Measurements from ENCODE around the gene DDX46. TPM values are rescaled to one million over a fixed set of nuclear protein-coding genes. Genes with fewer than 3 reads are reported as not detected.
"Not testable (repeated sequence)": the region's sequence is repeated elsewhere in the genome, so short reads cannot be mapped to it uniquely, and the experiment has no call there.

Gene DDX46
- total and polyA plus RNA-seq, 4 experiments from 2014 or later, result 19.6 to 66.8 (median 42.5) TPM

DNA sequence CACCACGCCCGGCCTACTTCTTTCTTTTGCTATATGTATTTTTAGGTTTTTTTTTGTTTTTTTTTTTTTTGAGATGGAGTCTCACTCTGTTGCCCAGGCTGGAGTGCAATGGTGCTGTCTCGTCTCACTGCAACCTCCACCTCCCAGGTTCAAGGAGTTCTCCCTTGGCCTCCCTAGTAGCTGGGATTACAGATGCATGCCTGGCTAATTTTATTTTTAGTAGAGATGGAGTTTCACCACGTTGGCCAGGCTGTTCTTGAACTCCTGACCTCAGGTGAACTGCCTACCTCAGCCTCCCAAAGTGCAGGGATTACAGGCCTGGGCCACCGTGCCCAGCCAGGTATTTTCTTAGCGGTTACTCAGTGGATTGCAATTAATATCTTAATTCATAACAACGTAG is 63.3 kb downstream of the DDX46 start:
- Mint-ChIP-seq H3K4me3 (no peak overlapping the region), H3K36me3 (peaks cover 46 to 61% of the 10 kb centered on the region in 2 donors), H3K9me3 (no peaks in the 10 kb centered on the region), H3K27ac (no peak overlapping the region), H3K4me1 (no peaks in the 10 kb centered on the region), H3K27me3 (no peaks in the 10 kb centered on the region)
- intact Hi-C loops (cut with micrococcal nuclease), result no loop called here
- ChIA-PET POLR2A (ENCODE audit: partially characterized antibody) (no interaction called here), CTCF (ENCODE audit: partially characterized antibody) (no interaction called here)
- no peak overlapping the region for H3K27ac ChIP-seq (ENCODE audit: low read depth, low read length)
- no peaks in the 10 kb centered on the region for H3K27me3 ChIP-seq (ENCODE audit: insufficient read depth, low read length)
- H3K4me1 ChIP-seq (ENCODE audit: insufficient read depth, low read length), result no peaks in the 10 kb centered on the region
- no peaks in the 10 kb centered on the region for H3K9me3 ChIP-seq (ENCODE audit: control insufficient read depth in 1 of 2, low read length in 2 of 2)
- H3K36me3 ChIP-seq (ENCODE audit: insufficient read depth, low read length), result peaks cover 47% of the 10 kb centered on the region
- no peak overlapping the region for H3K4me3 ChIP-seq (ENCODE audit: low read length in 2 of 2)
- DNase-seq, result no peak

DNA sequence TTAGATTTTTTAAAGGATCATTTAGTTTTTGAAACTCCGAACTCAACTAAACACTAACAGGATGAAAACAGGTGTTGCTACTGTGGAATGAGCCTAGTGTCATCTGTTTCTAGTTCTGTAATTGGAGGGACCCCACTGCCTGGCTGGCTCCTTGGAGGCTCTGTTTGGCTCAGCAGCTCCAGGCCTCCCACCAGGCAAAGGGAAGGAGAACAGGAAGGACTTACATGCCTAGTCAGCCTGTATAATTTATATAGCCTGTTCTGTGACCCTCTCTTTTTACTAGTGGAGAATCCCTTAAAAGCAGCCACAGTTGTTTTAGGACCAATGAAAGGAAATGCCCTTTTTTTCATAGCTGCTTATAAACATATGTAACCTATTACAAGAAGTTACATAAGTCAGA is 66.1 kb downstream of the DDX46 start:
- Histone ChIP-seq H3K27me3 (ENCODE audit: insufficient read depth, low read length) (no peaks in the 10 kb centered on the region), H3K9me3 (ENCODE audit: control insufficient read depth in 1 of 2, low read length in 2 of 2) (no peaks in the 10 kb centered on the region), H3K27ac (ENCODE audit: low read depth, low read length) (no peak overlapping the region), H3K4me3 (ENCODE audit: low read length in 2 of 2) (no peak overlapping the region), H3K36me3 (ENCODE audit: insufficient read depth, low read length) (peaks cover 39% of the 10 kb centered on the region), H3K4me1 (ENCODE audit: insufficient read depth, low read length) (no peaks in the 10 kb centered on the region)
- H3K27ac Mint-ChIP-seq, result no peak overlapping the region
- intact Hi-C loops (cut with micrococcal nuclease), result no loop called here
- peaks cover 46 to 55% of the 10 kb centered on the region in 2 donors for H3K36me3 Mint-ChIP-seq
- H3K27me3 Mint-ChIP-seq, result no peaks in the 10 kb centered on the region
- ChIA-PET CTCF (ENCODE audit: partially characterized antibody) (interaction anchor here (1.2 kb wide), 1 partner anchor 21 kb away, joined by 3 read pairs; the partner anchor contains the start of gene C5orf24), POLR2A (ENCODE audit: partially characterized antibody) (no interaction called here)
- DNase-seq, result no peak
- H3K9me3 Mint-ChIP-seq, result no peaks in the 10 kb centered on the region
- no peak overlapping the region for H3K4me3 Mint-ChIP-seq
- H3K4me1 Mint-ChIP-seq, result no peaks in the 10 kb centered on the region

DNA sequence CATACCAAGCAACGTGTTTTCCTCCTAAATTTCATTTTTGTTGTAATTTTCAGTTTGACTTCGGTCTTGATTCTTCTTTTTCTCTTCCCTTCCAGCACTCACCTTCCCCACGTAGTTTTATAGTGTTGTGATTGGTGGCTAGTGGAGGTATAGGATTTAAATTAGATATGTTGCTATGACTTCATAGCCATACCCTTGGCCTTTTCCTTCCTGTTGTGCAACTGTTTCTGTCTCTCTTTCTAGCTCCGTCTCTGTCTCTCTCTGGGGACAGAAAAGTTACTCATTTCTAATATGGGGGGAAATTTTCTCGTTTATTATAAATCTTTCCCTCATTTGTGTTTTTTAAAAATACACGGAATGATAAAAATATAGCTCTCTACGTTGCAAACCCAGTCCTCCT is 66.6 kb downstream of the DDX46 start:
- H3K27me3 ChIP-seq (ENCODE audit: insufficient read depth, low read length), result no peaks in the 10 kb centered on the region
- POLR2A ChIA-PET (ENCODE audit: partially characterized antibody), result interaction anchor here (0.6 kb wide), 1 partner anchor 23 kb away, joined by 3 read pairs; no protein-coding TSS in a partner anchor
- peak overlapping the region in 3 of 7 donors; percentile 4 to 72 (median 25) for H3K27ac Mint-ChIP-seq

DNA sequence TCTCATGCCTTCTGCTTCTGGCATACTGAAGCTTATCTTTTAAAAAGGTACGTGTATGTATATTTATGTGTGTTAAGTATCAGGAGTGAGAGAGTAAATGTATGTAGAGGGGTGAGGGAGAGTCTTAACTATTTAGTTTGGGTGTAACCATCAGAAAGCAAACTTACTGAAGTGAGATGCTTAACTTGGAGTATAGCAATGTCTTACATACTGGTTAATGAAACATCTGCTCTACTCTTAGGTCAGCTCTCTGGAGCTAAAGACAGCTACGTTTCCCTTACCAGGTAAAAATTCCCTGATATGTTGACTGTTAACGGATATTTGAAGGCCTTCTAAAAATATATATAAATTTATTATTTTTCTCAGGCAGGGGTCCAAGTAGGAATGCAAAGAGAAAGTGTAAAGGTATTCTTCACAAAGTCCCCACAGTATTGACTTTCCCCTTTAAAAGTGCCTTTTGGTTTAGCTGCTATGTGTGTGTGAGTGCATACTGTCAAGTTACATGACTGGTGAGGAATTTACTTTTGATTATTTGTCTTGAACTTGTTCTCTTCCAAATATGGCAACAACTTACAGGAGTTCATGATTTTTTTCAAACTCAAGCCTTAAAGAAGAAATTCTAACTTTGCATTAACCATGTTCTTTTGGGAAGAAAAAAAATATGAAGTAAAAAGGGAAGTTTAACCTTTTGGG is 74.9 kb downstream of the DDX46 start:
- Histone ChIP-seq H3K4me3 (ENCODE audit: low read length in 2 of 2) (no peak overlapping the region), H3K9me3 (ENCODE audit: control insufficient read depth in 1 of 2, low read length in 2 of 2) (no peaks in the 10 kb centered on the region), H3K27ac (ENCODE audit: low read depth, low read length) (no peak overlapping the region), H3K36me3 (ENCODE audit: insufficient read depth, low read length) (peaks cover 5% of the 10 kb centered on the region), H3K27me3 (ENCODE audit: insufficient read depth, low read length) (no peaks in the 10 kb centered on the region), H3K4me1 (ENCODE audit: insufficient read depth, low read length) (no peaks in the 10 kb centered on the region)
- no peak for DNase-seq
- Mint-ChIP-seq H3K4me3 (no peak overlapping the region), H3K27me3 (no peaks in the 10 kb centered on the region), H3K4me1 (no peaks in the 10 kb centered on the region), H3K27ac (no peak overlapping the region), H3K36me3 (peaks cover 14 to 22% of the 10 kb centered on the region in 2 donors), H3K9me3 (no peaks in the 10 kb centered on the region)
- ChIA-PET CTCF (ENCODE audit: partially characterized antibody) (no interaction called here), POLR2A (ENCODE audit: partially characterized antibody) (interaction anchor here (0.5 kb wide), 1 partner anchor 71 kb away, joined by 3 read pairs; no protein-coding TSS in a partner anchor)
- intact Hi-C loops (cut with micrococcal nuclease), result no loop called here

More for the DNA sequence above, 66.6 kb downstream of the DDX46 start:
- H3K27ac ChIP-seq (ENCODE audit: low read depth, low read length), result no peak overlapping the region
- no peak overlapping the region for H3K4me3 ChIP-seq (ENCODE audit: low read length in 2 of 2)
- H3K36me3 Mint-ChIP-seq, result peaks cover 43 to 51% of the 10 kb centered on the region in 2 donors
- no peak for DNase-seq
- H3K4me1 Mint-ChIP-seq, result no peaks in the 10 kb centered on the region
- H3K9me3 Mint-ChIP-seq, result no peaks in the 10 kb centered on the region
- H3K4me3 Mint-ChIP-seq, result no peak overlapping the region
- no peaks in the 10 kb centered on the region for H3K4me1 ChIP-seq (ENCODE audit: insufficient read depth, low read length)
- intact Hi-C loops (cut with micrococcal nuclease), result no loop called here
- H3K36me3 ChIP-seq (ENCODE audit: insufficient read depth, low read length), result peaks cover 34% of the 10 kb centered on the region
- CTCF ChIA-PET (ENCODE audit: partially characterized antibody), result interaction anchor here (1.2 kb wide), 1 partner anchor 20 kb away, joined by 3 read pairs; the partner anchor contains the start of gene C5orf24
- no peaks in the 10 kb centered on the region for H3K9me3 ChIP-seq (ENCODE audit: control insufficient read depth in 1 of 2, low read length in 2 of 2)
- H3K27me3 Mint-ChIP-seq, result no peaks in the 10 kb centered on the region

DNA sequence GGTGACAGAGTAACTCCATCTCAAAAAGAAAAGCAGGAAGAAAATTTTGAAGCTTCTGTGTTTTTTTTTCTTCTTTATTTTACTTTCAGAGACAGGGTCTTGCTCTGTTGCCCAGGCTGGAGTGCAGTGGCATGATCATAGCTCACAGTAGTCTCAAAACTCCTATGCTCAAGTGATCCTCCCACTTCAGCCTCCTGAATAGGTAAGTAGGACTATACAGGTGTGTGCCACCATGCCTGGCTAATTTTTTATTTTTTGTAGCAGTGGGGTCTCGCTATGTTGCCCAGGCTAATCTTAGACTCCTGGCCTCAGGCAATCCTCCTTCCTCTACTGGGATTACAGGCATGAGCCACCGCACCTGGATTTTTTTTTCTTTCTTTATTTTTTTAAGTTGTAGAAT is 77.0 kb downstream of the DDX46 start:
- H3K27ac ChIP-seq (ENCODE audit: low read depth, low read length), result no peak overlapping the region
- no peaks in the 10 kb centered on the region for H3K4me1 ChIP-seq (ENCODE audit: insufficient read depth, low read length)
- intact Hi-C loops (cut with micrococcal nuclease), result no loop called here
- POLR2A ChIA-PET (ENCODE audit: partially characterized antibody), result interaction anchor here (1.4 kb wide), 1 partner anchor 10 kb away, joined by 3 read pairs; the partner anchor contains the start of gene C5orf24
- CTCF ChIA-PET (ENCODE audit: partially characterized antibody), result interaction anchor here (1.3 kb wide), 1 partner anchor 537 kb away, joined by 3 read pairs; no protein-coding TSS in a partner anchor
- no peak overlapping the region for H3K4me3 Mint-ChIP-seq
- no peak overlapping the region for H3K4me3 ChIP-seq (ENCODE audit: low read length in 2 of 2)
- H3K36me3 ChIP-seq (ENCODE audit: insufficient read depth, low read length), result peaks cover 5% of the 10 kb centered on the region
- H3K9me3 Mint-ChIP-seq, result no peaks in the 10 kb centered on the region
- no peak for DNase-seq
- H3K27me3 Mint-ChIP-seq, result no peaks in the 10 kb centered on the region
- no peaks in the 10 kb centered on the region for H3K9me3 ChIP-seq (ENCODE audit: control insufficient read depth in 1 of 2, low read length in 2 of 2)
- H3K36me3 Mint-ChIP-seq, result peaks cover 13 to 23% of the 10 kb centered on the region in 2 donors
- no peak overlapping the region for H3K27ac Mint-ChIP-seq
- H3K4me1 Mint-ChIP-seq, result no peaks in the 10 kb centered on the region
- no peaks in the 10 kb centered on the region for H3K27me3 ChIP-seq (ENCODE audit: insufficient read depth, low read length)

DNA sequence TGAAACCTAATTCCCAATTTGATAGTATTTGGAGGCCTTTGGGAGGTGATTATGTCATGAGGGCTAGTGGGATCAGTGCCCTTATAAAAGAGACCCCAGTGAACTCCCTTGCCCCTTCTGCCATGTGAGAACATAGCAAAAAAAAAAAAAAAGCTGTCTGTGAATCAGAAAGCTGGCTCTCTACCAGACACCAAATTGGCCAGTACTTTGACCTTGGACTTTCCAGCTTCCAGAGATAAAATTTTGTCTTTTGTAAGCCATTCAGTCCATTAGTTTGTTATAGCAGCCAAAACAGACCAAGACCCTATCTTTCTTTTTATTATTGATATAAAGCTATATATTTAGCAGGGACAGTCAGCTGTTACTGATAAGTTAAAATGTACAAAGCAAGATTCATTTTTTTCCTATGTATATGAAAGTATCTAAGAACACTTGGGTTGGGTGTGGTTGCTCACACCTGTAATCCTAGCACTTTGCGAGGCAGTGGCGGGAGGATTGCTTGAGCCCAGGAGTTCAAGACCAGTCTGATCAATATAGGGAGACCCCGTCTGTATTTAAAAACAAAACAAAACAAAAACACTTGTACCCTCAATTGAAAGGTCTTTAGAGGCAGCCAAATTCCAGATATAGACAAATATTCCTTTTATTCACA is 79.1 kb downstream of the DDX46 start:
- intact Hi-C loops (cut with micrococcal nuclease), result no loop called here
- peaks cover 11 to 21% of the 10 kb centered on the region in 2 donors for H3K36me3 Mint-ChIP-seq
- peak overlapping the region in 2 of 7 donors; percentile 30 to 52 for H3K27ac Mint-ChIP-seq
- Histone ChIP-seq H3K27ac (ENCODE audit: low read depth, low read length) (no peak overlapping the region), H3K4me3 (ENCODE audit: low read length in 2 of 2) (no peak overlapping the region), H3K27me3 (ENCODE audit: insufficient read depth, low read length) (no peaks in the 10 kb centered on the region), H3K9me3 (ENCODE audit: control insufficient read depth in 1 of 2, low read length in 2 of 2) (no peaks in the 10 kb centered on the region), H3K36me3 (ENCODE audit: insufficient read depth, low read length) (peaks cover 5% of the 10 kb centered on the region), H3K4me1 (ENCODE audit: insufficient read depth, low read length) (no peaks in the 10 kb centered on the region)
- no peak for DNase-seq
- CTCF ChIA-PET (ENCODE audit: partially characterized antibody), result interaction anchor here (0.7 kb wide), 1 partner anchor 46 kb away, joined by 3 read pairs; no protein-coding TSS in a partner anchor
- H3K4me1 Mint-ChIP-seq, result no peaks in the 10 kb centered on the region
- no peak overlapping the region for H3K4me3 Mint-ChIP-seq
- no peaks in the 10 kb centered on the region for H3K9me3 Mint-ChIP-seq
- no peaks in the 10 kb centered on the region for H3K27me3 Mint-ChIP-seq
- POLR2A ChIA-PET (ENCODE audit: partially characterized antibody), result interaction anchor here (1.0 kb wide), 1 partner anchor 8 kb away, joined by 3 read pairs; the partner anchor contains the start of gene C5orf24

DNA sequence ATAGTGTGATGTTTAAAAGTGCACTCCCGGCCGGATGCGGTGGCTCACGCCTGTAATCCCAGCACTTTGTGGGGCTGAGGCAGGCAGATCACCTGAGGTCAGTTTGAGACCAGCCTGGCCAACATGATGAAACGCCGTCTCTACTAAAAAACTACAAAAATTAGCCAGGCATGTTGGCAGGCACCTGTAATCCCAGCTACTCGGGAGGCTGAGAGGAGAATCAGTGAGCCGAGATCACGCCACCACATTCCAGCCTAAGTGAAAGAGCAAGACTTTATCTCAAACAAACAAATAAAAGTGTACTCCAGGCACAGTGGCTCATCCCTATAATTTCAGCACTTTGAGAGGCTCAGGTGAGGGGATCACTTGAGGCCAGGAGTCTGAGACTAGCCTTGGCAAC is 79.8 kb downstream of the DDX46 start:
- H3K4me1 ChIP-seq (ENCODE audit: insufficient read depth, low read length); DNase-seq; H3K4me1 Mint-ChIP-seq; H3K27ac ChIP-seq (ENCODE audit: low read depth, low read length); H3K27me3 Mint-ChIP-seq; H3K36me3 ChIP-seq (ENCODE audit: insufficient read depth, low read length); H3K9me3 Mint-ChIP-seq; H3K4me3 Mint-ChIP-seq; H3K9me3 ChIP-seq (ENCODE audit: control insufficient read depth in 1 of 2, low read length in 2 of 2); intact Hi-C loops (cut with micrococcal nuclease); POLR2A ChIA-PET (ENCODE audit: partially characterized antibody); H3K4me3 ChIP-seq (ENCODE audit: low read length in 2 of 2); H3K27me3 ChIP-seq (ENCODE audit: insufficient read depth, low read length): not testable (repeated sequence)
- Mint-ChIP-seq H3K36me3 (peaks cover 11 to 18% of the 10 kb centered on the region in 2 donors), H3K27ac (peak overlapping the region in 2 of 7 donors; percentile 37 to 48)
- CTCF ChIA-PET (ENCODE audit: partially characterized antibody), result interaction anchor here (0.7 kb wide), 2 partner anchors 47 to 472 kb away, joined by 3 read pairs; no protein-coding TSS in a partner anchor
